ENCODE data around the gene PABPC3. TPM values are rescaled to one million over a fixed set of nuclear protein-coding genes. Genes with fewer than 3 reads are reported as not detected.

PABPC3 gene
- total and polyA plus RNA-seq, 10 of the 15 experiments (the other 5 are each of a cell fraction or from before 2014, with no cell fraction given): 0.04 to 0.87 (median 0.28) TPM

DNA sequence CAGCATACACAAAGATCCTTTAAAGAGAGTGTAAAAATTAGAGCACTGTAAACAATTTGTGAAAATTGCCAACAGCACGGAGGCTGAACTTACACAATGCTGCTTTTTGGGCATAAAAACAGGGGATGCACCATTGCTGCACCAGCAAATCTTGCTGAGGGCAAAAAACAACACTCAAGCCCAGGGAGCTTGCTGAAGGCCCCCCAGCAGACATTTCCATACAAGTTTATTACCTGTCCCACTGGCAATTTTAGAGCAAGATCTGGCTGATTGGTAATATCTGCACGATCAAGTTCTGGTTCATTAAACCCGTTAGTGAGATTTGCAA, 41.8 kb downstream of the PABPC3 start (continued):
- no peak for TF ChIP-seq PAX5 (IDR thresholded peaks at IDR 0.05; ENCODE audit: borderline replicate concordance, low read depth, low read length)

DNA sequence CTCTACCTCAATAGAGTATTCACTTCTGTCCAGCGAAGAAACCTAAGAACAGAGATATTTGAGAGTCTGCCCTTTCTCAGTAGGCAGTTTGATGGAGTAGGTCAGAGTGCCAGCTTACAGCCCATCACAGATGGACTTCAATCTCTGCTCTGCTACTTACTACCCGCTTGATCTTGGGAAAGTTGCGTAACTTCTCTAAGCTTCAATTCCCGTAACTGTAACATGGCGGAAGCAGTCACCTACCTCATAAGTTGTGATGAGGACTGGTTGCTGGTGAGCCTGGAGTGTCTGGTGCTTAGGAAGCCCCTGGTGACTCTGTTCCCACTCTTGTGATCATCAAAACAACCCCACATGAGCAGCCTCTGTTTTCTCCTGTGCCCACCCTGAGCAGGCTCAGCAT, 45.1 kb downstream of the PABPC3 start:
- ChIA-PET CTCF (interaction anchor here (1.1 kb wide), 1 partner anchor 235 kb away, joined by 3 read pairs; no protein-coding TSS in a partner anchor), SMC1A (ENCODE audit: uncharacterized antibody, unreplicated experiment) (no interaction called here), RAD21 (ENCODE audit: unreplicated experiment) (no interaction called here), POLR2A (no interaction called here)
- no peak overlapping the region for H3K4me2 ChIP-seq (ENCODE audit: control insufficient read depth, insufficient read depth)
- no peaks in the 10 kb centered on the region; a peak in 2 of 4 replicates for H3K27me3 ChIP-seq (replicated peaks in 1 of 2; ENCODE audit: control insufficient read depth in 2 of 2, insufficient read depth in 2 of 2, low read length in 1 of 2)
- FAIRE-seq (no peak), ATAC-seq (no peak), DNase-seq (ENCODE audit: low read depth, low spot score) (no peak)
- no peaks in the 10 kb centered on the region for H3K36me3 ChIP-seq (ENCODE audit: control insufficient read depth in 2 of 2, insufficient read depth in 2 of 2, low read length in 1 of 2)
- no peak overlapping the region for H3K4me3 ChIP-seq
- H3K4me1 ChIP-seq (ENCODE audit: control insufficient read depth, insufficient read depth, low read length): no peaks in the 10 kb centered on the region
- 60% methylated on average over 5 of the region's 5 CpGs for WGBS (ENCODE audit: insufficient coverage, insufficient replicate concordance, low lambda C conversion rate, missing lambda C conversion rate)
- TF ChIP-seq MTA2 (IDR thresholded peaks at IDR 0.05; ENCODE audit: low read depth) (no peak), NFXL1 (IDR thresholded peaks at IDR 0.05; ENCODE audit: borderline replicate concordance) (no peak), ZZZ3 (IDR thresholded peaks at IDR 0.05; ENCODE audit: control insufficient read depth, insufficient read length, low read depth) (no peak), RCOR1 (conservative IDR thresholded peaks at IDR 0.05; ENCODE audit: low read depth, low read length) (no peak), ZNF24 (IDR thresholded peaks at IDR 0.05) (no peak), SUZ12 (IDR thresholded peaks at IDR 0.05; ENCODE audit: unreplicated experiment) (no peak), POU2F2 (IDR thresholded peaks at IDR 0.05; ENCODE audit: borderline replicate concordance, low read depth, low read length) (no peak), CHD1 (IDR thresholded peaks at IDR 0.05; ENCODE audit: low read depth, low read length) (no peak), FOXK2 (IDR thresholded peaks at IDR 0.05) (no peak), BCL11A (IDR thresholded peaks at IDR 0.05; ENCODE audit: low read depth, low read length) (no peak), EP300 (IDR thresholded peaks at IDR 0.05; ENCODE audit: borderline replicate concordance in 1 of 2, control insufficient read depth in 1 of 2, low read depth in 2 of 2, low read length in 2 of 2) (no peak), SIX5 (IDR thresholded peaks at IDR 0.05; ENCODE audit: low read depth, low read length, severe bottlenecking) (no peak)
- TF ChIP-seq, protein P1, sequence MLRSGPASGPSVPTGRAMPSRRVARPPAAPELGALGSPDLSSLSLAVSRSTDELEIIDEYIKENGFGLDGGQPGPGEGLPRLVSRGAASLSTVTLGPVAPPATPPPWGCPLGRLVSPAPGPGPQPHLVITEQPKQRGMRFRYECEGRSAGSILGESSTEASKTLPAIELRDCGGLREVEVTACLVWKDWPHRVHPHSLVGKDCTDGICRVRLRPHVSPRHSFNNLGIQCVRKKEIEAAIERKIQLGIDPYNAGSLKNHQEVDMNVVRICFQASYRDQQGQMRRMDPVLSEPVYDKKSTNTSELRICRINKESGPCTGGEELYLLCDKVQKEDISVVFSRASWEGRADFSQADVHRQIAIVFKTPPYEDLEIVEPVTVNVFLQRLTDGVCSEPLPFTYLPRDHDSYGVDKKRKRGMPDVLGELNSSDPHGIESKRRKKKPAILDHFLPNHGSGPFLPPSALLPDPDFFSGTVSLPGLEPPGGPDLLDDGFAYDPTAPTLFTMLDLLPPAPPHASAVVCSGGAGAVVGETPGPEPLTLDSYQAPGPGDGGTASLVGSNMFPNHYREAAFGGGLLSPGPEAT (IDR thresholded peaks at IDR 0.05; ENCODE audit: low read depth): no peak
- TF ChIP-seq, protein P2, sequence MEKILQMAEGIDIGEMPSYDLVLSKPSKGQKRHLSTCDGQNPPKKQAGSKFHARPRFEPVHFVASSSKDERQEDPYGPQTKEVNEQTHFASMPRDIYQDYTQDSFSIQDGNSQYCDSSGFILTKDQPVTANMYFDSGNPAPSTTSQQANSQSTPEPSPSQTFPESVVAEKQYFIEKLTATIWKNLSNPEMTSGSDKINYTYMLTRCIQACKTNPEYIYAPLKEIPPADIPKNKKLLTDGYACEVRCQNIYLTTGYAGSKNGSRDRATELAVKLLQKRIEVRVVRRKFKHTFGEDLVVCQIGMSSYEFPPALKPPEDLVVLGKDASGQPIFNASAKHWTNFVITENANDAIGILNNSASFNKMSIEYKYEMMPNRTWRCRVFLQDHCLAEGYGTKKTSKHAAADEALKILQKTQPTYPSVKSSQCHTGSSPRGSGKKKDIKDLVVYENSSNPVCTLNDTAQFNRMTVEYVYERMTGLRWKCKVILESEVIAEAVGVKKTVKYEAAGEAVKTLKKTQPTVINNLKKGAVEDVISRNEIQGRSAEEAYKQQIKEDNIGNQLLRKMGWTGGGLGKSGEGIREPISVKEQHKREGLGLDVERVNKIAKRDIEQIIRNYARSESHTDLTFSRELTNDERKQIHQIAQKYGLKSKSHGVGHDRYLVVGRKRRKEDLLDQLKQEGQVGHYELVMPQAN (conservative IDR thresholded peaks at IDR 0.05): no peak
- in situ Hi-C loops (cut with MboI) (no loop called here), intact Hi-C loops (cut with micrococcal nuclease; ENCODE audit: unreplicated experiment) (loop anchor here (10.0 kb wide), 1 partner anchor 64 kb away; no protein-coding TSS in a partner anchor)
- BruUV-seq (replicated peaks): no TSS peak
- H2AFZ ChIP-seq (ENCODE audit: control insufficient read depth, low read depth, low read length): no peak overlapping the region
- no peaks in the 10 kb centered on the region for H3K79me2 ChIP-seq (ENCODE audit: control insufficient read depth, insufficient read depth, low read length)
- no peaks in the 10 kb centered on the region for H4K20me1 ChIP-seq (ENCODE audit: control insufficient read depth, insufficient read depth)
- no peak overlapping the region for H3K9ac ChIP-seq (ENCODE audit: control insufficient read depth, insufficient read depth, low read length)
- no peaks in the 10 kb centered on the region for H3K9me3 ChIP-seq (replicated peaks; ENCODE audit: control insufficient read depth, insufficient read depth, low read length)
- H3K27ac ChIP-seq (ENCODE audit: control insufficient read depth, insufficient read depth): no peak overlapping the region

Data from GM12878 (cell line).